ENCODE data around the gene PARP12. TPM values are rescaled to one million over a fixed set of nuclear protein-coding genes. Genes with fewer than 3 reads are reported as not detected.
A peak's percentile ranks its signal among the peaks of the same experiment; 100 is the strongest.
"Not testable (repeated sequence)": the region's sequence is repeated elsewhere in the genome, so short reads cannot be mapped to it uniquely, and the experiment has no call there.

Gene PARP12, protein sequence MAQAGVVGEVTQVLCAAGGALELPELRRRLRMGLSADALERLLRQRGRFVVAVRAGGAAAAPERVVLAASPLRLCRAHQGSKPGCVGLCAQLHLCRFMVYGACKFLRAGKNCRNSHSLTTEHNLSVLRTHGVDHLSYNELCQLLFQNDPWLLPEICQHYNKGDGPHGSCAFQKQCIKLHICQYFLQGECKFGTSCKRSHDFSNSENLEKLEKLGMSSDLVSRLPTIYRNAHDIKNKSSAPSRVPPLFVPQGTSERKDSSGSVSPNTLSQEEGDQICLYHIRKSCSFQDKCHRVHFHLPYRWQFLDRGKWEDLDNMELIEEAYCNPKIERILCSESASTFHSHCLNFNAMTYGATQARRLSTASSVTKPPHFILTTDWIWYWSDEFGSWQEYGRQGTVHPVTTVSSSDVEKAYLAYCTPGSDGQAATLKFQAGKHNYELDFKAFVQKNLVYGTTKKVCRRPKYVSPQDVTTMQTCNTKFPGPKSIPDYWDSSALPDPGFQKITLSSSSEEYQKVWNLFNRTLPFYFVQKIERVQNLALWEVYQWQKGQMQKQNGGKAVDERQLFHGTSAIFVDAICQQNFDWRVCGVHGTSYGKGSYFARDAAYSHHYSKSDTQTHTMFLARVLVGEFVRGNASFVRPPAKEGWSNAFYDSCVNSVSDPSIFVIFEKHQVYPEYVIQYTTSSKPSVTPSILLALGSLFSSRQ
- 15.3 TPM for polyA plus RNA-seq (ENCODE audit: insufficient read length)

DNA sequence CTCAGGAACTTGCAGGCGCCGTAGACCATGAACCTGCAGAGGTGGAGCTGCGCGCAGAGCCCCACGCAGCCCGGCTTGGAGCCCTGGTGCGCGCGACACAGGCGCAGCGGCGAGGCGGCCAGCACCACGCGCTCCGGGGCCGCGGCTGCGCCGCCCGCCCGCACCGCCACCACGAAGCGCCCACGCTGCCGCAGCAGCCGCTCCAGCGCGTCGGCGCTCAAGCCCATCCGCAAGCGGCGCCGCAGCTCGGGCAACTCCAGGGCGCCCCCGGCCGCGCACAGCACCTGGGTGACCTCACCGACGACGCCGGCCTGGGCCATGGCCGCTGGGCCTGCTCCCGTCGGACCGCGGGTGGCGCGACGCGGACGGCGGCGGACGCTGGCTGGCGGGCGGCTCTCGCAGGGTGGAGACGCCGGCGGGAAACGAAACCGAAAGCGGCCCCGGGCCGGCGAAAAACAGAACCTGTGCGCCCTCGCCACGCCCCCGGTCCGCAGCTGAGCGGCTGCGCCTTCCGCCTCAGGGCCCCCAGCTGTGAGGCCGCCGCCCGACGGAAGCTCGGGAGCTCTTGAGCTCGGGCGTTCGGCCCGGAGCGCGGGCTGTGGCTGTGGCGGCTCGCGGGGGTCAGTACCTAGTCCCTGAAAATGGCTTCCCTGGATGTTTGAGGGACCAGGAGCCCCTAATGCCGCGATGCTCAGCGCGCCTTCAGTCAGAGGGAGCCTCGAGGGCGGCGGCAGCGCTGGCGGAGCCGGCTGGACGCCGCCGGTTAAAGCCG is at the start of gene PARP12:
Gene PARP12 (minus strand): TSS at position 424 of the 772 bp plus-strand sequence. CDS start 104 bp downstream, at position 320.
- peak; percentile 90 for DNase-seq

DNA sequence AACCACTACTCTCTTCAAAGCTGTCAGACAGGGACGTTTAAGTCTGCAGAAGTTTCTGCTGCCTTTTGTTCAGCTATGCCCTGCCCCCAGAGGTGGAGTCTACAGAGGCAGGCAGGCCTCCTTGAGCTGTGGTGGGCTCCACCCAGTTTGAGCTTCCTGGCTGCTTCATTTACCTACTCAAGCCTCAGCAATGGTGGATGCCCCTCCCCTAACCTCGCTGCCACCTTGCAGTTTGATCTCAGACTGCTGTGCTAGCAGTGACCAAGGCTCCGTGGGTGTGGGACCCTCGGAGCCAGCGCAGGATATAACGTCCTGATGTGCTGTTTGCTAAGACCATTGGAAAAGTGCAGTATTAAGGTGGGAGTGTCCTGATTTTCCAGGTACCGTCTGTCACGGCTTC is 46.0 kb upstream of the PARP12 start:
- DNase-seq = not testable (repeated sequence)

DNA sequence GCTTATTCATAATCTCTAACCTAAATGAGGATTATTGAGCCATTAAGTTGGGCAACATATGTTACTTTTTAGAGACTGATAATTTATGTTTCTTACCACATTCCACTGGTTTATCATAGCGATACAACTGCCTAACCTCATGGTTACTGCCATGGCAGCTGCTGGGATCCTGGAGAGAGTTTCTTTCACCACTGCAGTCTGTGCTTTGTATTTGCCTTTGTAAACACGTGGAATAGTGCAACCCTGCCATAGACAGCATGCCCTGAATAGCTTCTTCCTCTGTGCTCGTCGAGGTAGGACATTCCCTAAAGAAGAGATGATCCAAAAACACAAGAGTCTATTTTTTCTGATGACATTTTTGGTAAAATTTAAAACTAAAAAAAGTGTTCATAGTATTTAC is 33.7 kb upstream of the PARP12 start:
- no peak for DNase-seq

DNA sequence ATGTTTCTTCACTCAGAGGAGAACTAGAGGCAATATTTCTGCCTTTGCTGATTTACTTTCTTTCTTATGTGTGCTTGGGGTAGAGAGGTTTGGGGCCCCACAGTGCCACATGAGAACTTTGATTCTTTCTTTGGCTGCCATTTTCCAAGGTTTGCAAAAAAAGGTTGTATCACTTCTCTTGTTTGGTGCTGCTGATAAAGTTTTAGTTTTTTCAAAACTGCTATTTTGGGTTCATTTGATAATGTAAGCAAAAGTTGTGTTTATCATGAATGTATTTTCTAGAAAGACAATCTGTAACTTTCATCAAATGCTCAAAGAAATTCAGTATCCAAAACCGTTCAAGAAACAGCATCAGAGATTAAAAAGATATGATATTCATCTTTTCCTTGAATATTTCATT is 30.6 kb upstream of the PARP12 start:
- DNase-seq = no peak

DNA sequence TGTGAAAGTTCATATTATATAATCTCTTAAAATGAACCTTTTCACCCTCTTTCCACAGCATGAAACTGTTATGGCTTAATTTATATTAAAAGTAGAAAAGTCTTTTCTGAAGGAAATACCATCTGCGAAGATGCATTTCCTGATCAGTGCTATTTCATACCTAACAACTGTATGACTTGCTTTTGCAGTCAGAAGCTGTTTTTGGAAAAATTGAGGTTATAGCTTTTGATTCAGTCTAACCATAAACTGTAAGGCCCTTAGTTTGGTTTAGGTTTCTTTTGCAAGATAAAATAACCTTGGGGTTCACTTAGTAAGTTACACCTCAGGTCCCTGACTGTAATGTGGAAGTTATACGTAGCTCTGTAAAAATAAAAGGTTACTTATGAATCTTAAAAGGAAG is 22.7 kb upstream of the PARP12 start:
- DNase-seq = no peak

DNA sequence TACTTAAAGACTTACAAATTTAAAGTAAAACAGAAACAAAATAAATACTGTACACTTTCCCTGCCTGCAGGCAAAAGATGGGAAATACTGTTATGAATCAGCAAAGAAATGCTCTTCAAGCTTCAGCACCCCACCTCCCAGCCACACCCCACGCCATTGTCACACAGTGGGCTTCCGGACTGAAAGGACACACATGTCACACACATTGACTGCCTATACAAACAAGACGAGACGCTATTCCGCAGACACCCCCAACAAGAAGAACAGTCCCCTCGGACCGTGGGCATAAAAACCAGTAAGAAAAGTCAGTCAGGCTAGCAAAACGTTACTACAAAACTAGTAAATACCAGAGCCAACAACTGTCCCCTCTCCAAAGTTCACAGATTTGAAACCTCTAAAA is 22.2 kb upstream of the PARP12 start:
- DNase-seq = no peak

DNA sequence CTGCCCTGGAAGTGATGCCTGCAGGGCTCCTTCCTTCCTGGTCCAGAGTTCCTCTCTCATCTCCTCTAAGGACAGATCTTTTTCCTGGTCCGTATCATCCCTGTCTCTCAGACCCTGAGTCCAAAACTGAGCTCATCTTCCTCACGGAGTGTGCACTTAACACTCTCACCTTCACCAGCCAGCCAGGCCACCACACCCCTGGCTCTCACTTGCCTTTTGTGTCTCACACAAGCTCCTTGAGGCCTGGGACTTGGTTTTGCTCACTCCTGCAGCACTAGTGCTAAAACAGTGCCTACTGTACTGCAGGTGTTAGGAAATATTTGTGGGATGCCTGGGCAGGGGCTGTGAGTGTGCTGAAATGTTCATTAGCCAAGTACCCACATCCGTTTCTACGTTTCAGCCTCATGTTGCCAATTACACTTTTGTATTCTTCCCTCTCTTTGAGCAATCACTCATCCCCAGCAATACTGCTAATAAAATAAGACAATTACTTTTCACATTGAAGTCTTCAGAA is 21.4 kb upstream of the PARP12 start:
- DNase-seq = no peak

DNA sequence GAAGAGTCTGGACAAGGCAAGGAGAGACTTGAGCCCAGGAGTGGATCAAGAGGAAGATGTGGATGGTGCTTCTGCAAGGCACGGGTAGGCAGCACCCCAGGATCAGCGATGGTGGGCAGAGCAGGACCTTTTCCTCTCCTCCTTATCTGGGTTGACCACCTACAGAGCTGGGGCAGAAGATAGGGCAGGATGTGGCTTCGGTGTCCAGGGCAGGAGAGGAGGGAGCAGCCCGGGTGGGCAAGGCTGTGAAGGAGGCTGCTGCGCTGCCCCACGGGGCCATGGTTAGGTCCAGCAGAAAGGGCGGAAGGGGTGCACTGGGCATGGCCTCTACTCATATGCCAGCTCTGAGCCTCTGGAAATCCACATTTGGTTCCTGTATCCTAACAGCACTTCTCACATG is 20.0 kb upstream of the PARP12 start:
- no peak for DNase-seq

DNA sequence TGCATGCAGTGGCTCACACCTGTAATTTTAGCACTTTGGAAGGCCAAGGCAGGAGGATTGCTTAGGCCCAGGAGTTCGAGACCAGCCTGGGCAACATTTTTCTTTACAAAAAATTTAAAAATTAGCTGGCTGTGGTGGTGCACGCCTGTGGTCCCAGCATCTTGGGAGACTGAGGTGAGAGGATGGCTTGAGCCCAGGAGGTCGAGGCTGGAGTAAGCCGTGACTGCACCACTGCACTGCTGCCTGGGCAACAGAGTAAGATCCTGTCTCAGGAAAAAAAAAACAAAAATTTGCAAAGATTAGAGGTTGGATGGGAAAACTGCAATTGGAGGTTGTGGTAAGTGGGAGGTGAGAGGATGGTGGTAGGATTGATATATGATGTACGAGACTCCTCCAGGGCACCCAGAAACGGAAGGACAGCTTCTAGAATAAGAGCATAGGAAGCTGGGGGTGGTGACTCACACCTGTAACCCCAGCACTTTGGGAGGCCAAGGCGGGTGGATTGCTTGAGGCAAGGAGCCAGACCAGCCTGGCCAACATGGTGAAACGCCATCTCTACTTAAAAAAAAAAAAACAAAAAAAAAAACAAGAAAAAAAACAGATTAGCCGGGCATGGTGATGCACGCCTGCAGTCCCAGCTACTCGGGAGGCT is 19.1 kb upstream of the PARP12 start:
- DNase-seq = no peak

DNA sequence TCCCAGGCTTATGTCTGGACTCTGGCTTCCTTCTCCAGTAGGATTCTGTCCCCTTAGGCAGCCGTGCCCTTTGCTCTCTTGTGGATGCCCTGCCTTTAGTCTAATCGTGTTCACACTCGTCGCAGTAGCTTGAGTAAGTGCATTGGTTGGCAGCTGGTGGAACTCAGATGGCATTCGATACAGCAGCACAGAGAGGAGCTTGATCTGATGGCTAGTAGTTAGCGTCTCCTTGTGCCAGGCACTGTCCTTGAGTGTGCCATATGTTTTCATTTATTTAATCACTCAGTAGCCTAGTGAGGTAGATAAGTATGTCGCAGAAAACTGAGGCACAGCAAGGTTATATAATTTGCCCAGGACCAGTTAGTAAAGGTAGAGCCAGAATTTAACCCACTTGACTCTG is 18.2 kb upstream of the PARP12 start:
- no peak for DNase-seq

DNA sequence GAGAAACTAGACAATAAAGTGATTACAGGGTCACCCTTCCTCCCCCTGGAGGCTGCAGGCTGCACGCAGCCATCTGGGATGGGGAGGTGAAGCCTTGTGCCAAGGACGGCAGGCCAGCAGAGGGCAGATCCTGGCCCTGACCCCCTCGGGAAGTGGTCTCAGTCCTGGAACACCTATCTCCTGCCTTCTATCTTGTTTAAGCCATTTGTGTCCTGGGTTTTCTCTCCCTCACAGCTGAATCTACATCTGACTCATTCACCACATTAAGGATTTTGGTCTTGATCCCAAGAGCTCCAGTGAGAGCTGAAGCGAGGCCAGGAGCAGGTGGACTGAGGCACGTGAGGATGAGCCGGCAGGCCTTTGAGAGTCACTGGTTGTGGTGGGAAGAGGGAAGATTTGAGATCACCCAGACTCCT is 16.4 kb upstream of the PARP12 start:
- DNase-seq = no peak

DNA sequence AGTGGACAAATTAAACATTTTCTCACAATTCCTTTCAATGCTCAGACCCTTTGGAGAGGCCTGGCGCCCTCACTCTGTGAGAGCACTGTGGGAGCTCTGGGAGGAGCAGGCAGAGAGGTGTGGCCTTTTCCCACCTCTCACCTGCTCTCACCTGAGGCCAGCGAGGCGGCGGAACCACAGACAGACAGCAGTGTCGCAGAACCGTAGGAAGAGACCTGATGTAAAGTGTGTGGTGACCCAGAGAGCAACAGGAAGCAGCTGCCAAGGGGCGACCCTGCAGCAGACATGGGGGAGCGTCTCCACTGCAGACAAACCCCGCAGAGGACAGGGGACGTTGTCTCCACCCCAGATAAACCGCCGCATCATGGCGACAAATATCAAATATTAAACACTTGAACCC is 15.6 kb upstream of the PARP12 start:
- no peak for DNase-seq

DNA sequence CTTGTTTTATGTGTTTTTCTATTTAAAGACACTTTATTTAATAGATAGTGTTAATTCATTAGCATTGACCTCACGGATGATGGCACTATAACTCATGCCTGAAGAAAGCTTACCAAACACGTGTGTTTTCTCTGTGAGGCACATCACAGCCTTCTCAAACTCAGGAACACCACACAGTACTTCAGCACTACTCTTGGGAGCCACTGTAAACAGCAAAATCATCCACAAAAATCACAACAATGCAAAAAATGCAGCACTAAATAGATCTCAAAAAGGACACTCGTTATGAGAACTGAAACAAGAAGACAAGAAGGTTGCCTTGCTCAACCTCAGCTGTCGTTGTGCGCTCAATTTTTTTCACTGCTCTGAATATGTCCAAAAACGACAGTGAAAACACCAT is 12.0 kb upstream of the PARP12 start:
- DNase-seq = no peak

DNA sequence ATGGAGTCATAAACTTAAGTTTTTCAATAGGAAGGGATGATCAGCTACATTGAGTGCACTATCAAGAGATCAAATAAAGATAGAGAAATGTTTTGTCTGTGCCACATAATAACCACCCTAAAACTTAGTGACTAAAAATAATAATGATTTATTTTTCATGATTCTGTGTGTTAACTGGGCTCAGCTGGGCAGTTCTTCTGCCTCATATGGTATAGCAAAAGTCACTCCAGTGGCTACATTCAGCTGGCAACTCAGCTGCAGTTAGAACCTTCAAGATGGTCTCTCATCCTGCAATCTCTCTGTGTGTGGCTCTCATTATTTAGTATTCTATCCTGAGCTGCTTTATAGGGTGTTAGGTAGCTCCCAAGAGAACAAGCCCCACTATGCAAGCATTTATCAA is 7.8 kb upstream of the PARP12 start:
- no peak for DNase-seq

DNA sequence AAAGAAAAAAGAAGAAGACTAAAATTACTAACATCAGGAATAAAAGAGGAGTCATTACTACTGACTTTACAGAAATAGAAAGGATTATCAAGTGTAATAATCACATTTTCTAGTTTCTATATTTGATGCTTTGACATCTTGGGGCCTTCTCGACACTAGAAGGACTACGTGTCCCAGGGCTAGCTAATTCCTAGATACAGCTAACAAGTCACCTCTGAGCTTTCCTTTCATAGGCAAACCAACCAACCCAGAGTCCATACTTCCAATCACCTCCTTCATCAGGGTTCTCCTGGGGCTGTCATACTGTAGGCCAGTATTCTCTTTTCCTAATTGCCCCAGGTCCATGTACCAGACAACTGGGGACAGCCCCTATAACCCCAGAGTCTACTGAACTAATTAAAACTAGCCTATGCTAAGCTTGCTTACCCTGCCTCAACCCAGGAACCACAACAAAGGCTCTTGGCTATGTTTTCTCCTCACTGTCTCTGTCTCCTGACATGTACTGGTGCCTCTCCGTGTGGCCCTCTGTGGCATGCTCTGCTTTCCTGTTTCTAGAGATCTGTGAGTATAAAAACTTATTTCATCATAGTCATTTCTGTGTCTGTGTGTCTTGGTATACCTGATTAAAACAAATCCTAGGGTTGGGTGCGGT is 6.7 kb upstream of the PARP12 start:
- no peak for DNase-seq

DNA sequence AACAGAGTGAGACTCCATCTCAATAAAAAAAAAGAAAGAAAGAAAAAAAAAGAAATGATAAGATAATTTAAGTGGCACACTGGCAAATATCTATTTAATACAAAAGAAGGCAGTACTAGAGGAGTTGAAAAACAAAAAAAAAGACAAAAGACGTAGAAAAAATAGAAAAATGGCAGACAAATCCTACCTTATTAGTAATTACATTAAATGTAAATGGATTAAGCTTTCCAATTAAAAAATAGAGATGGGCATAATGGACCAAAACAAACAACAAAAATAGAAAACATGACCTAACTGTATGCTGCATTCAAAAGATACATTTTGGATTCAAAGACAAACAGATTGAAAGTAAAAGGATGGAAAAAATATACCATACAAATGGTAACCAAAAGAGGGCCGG is 5.3 kb upstream of the PARP12 start:
- DNase-seq = no peak

DNA sequence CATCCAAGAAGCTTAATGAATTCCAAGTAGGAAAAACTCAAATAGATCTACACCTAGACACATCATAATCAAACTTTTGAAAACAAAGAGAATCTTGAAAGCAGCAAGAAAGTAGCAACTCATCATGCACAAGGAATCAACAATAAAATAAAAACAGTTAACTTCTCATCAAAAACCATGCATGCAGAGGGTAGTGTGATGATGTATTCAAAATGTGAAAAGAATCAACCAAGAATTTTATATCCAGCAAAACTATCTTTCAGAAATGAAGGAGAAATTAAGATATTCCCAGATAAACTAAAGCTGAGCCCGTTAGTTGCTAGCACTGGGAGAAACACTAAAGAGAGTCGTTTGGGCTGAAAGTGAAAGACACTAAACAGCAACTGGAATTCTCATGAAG is 4.3 kb upstream of the PARP12 start:
- DNase-seq = no peak

DNA sequence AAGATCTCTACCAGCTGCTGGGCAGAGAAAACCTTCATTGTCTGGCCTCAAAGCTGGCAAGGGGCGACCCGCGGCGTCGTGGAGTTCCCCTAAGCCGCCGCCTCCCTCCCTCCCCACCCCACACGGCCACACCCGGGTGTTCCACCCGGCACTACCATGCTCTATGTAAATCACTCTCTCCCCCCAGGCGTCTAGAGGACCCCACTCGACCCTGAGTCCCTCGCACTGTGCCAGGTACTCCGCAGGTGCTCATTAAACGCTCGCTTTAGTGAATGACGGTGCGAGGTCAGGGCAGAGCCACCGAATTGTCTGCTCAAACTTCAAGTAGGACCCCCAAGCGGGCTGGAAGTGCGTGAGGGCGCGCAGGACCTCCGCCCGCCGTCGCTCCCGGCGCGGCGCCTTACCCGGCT is 628 bp downstream of the PARP12 start:
- peak; percentile 29 for DNase-seq

DNA sequence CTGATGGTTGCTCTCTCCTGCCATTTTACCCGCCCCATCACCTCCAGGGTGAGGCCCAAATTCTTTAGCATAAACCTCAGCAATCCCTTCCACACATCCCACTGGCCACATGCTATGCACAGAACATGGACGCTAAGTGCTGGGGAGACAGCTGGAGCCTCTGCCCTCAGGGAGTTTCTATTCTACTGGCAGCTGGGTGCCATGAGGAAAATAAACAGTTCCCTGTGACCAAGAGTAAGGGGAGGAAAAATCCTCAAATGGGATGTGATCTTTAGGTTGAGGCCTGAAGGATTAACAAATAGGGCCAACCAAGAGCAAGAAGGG is 1.2 kb downstream of the PARP12 start:
- no peak for DNase-seq

DNA sequence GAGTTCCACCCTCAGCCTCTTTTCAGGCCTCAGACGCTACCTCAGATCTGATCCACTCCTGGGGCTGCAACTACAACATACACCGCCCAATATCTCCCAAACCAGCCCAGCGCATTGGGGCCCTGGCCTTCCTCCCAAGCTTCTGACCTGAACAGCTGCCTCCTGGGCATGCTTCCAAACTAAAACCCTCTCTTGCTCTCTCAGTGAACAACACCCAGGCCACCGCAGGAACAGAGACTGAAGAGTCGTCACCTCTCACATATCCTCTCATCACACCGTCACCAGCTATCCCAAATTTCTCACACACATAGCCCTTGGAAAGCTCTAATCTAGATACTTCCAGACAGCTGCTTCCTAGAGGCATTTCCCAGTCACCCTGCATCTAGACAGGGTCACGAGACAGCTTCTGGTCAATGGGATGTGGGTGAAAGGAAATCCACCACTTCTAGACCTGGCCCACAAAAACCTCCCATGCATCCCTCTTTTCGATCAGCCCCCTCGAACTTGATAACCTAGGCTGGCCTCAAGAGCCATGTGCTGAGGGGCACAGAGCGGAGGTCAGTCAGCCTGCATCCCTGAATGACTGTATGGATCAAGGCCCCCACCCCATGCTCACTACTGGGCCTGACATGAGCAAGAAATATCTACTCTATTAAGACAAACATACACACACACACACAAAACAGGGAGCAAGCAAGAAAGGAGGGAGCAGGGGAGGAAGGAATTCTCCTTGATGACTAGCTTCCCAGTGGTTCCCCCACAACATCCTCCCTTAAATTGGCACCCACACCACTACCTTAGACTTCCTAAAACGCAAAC is 1.8 kb downstream of the PARP12 start:
- DNase-seq = no peak

DNA sequence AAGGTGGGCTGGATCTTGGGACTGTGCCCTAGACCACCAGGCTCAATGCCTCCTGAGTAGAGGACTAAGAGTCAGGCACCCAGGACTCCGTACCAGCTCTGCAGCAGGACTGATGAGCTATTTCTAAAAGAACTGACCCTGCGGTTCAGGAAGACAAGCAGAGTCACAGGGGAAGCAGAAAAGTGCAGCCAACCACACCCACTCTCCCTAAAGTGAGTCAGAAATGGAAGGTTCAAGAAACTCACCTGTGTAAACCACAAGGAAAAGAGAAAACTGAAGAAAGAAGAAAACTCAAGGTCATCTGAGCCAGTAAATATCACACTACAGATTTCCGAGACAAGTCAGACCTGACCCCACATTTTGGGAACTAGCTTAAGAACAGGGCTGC is 2.5 kb downstream of the PARP12 start:
- no peak for DNase-seq

Measured in hindlimb muscle (tissue), 1 donor.